Stomach (tissue), 4 donors: Measurements from ENCODE around the gene AATF.

Source experiments
- CTCF ChIP-seq, 7 experiments: fragments of 450-650 bp in 4 of 7; fragments of 200-600 bp in 3 of 7; sonication (generic) in 3 of 7; IDR thresholded peaks; one replicate each; pipeline ENCODE4 v1.5.1; 2016 to 2019; ENCODE audit warnings: antibody characterized with exemption in 7 of 7, control low read depth in 2 of 7, mild to moderate bottlenecking in 1 of 7
- POLR2A ChIP-seq, 4 donors: fragments of 450-650 bp; IDR thresholded peaks; one replicate each; pipeline ENCODE4 v1.6.1; 2016; ENCODE audit warnings: antibody characterized with exemption in 4 of 4, control low read depth in 2 of 4, mild to moderate bottlenecking in 1 of 4, moderate library complexity in 1 of 4

GRCh38 chr17:36923814-36924221 lies 24.9 kb upstream of the AATF start:
- TF ChIP-seq CTCF (IDR thresholded peaks at IDR 0.05), result no peak
- TF ChIP-seq POLR2A (IDR thresholded peaks at IDR 0.05), result no peak
